OCI-LY1 (cell line): ENCODE data around the gene CUEDC1.

Experiments
- EZH2 ChIP-seq: fragments of 200-600 bp; sonication (generic), shearing (Covaris generic); IDR thresholded peaks from 2 replicates; pipeline ENCODE4 v1.8.0; 2017; ENCODE audit warnings: borderline replicate concordance, mixed run types, mild to moderate bottlenecking, antibody characterized with exemption, low read length, moderate library complexity, mixed read lengths
- TF ChIP-seq, protein P1 (sequence below): fragments of 200-600 bp; sonication (generic), shearing (Covaris generic); IDR thresholded peaks from 2 replicates; pipeline ENCODE4 v1.5.1; 2017; ENCODE audit warnings: mild to moderate bottlenecking, antibody characterized with exemption, low read length, moderate library complexity, mixed read lengths

DNA sequence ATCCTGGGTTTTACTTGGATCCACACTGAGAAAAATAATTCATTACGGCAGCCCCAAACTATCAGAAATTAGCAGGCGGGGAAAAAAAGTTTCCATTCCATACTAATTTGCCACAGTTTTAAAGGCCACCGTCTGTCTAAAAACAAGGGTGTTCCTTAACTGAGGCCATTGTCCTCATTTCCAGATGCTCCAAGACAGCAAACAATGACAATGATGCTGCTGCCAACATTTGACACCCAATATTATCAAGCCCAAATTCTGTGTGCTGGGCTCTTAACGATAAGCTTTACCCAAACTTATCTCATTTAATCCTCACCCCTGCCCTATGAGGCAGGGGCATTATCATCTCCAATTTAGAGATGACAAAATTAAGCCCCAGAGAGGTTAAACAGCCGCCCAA is 26.3 kb downstream of the CUEDC1 start:
- TF ChIP-seq, protein P1, sequence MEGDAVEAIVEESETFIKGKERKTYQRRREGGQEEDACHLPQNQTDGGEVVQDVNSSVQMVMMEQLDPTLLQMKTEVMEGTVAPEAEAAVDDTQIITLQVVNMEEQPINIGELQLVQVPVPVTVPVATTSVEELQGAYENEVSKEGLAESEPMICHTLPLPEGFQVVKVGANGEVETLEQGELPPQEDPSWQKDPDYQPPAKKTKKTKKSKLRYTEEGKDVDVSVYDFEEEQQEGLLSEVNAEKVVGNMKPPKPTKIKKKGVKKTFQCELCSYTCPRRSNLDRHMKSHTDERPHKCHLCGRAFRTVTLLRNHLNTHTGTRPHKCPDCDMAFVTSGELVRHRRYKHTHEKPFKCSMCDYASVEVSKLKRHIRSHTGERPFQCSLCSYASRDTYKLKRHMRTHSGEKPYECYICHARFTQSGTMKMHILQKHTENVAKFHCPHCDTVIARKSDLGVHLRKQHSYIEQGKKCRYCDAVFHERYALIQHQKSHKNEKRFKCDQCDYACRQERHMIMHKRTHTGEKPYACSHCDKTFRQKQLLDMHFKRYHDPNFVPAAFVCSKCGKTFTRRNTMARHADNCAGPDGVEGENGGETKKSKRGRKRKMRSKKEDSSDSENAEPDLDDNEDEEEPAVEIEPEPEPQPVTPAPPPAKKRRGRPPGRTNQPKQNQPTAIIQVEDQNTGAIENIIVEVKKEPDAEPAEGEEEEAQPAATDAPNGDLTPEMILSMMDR, result no peak
- TF ChIP-seq EZH2, result no peak
